Stomach (tissue), 4 donors: ENCODE results near the gene HADHB.

Experiments used
- CTCF ChIP-seq, 7 experiments: fragments of 450-650 bp in 4 of 7; fragments of 200-600 bp in 3 of 7; sonication (generic) in 3 of 7; IDR thresholded peaks; one replicate each; pipeline ENCODE4 v1.5.1; 2016 to 2019; ENCODE audit warnings: antibody characterized with exemption in 7 of 7, control low read depth in 2 of 7, mild to moderate bottlenecking in 1 of 7
- POLR2A ChIP-seq, 4 donors: fragments of 450-650 bp; IDR thresholded peaks; one replicate each; pipeline ENCODE4 v1.6.1; 2016; ENCODE audit warnings: antibody characterized with exemption in 4 of 4, control low read depth in 2 of 4, mild to moderate bottlenecking in 1 of 4, moderate library complexity in 1 of 4

- no peak for TF ChIP-seq CTCF (IDR thresholded peaks at IDR 0.05)
- TF ChIP-seq POLR2A (IDR thresholded peaks at IDR 0.05), result no peak
Observed at GRCh38 chr2:26316845-26317244, 72.1 kb downstream of the HADHB start.
